Kidney (tissue), 14 donors: ENCODE data around the gene LUC7L. TPM values are rescaled to one million over a fixed set of nuclear protein-coding genes. Genes with fewer than 3 reads are reported as not detected.

Experiments
- DNase-seq, 5 donors: peaks; one replicate each; pipeline ENCODE4 v3.0.0-alpha.2; 2013 to 2020
- FAIRE-seq: peaks from 2 replicates; lab custom pipeline; 2012; peaks lifted over from hg19 to GRCh38; lab: Jason Lieb, UNC
- H3K27ac ChIP-seq, 2 donors: one replicate each; pipeline ENCODE4 v1.7.0; 2013; ENCODE audit warnings: low read depth in 2 of 2, low read length in 2 of 2, inconsistent platforms in 1 of 2
- H3K27me3 ChIP-seq: one replicate; pipeline ENCODE4 v1.7.1; 2013; ENCODE audit warnings: low read length, inconsistent platforms; ENCODE audit not compliant: control insufficient read depth, insufficient read depth
- H3K36me3 ChIP-seq, 3 donors: one replicate each; pipeline versions ENCODE4 v1.7.0 to v1.7.1; 2013; ENCODE audit warnings: low read length in 3 of 3, control low read depth in 1 of 3, inconsistent platforms in 1 of 3; ENCODE audit not compliant: insufficient read depth in 3 of 3, control insufficient read depth in 2 of 3
- H3K4me1 ChIP-seq, 3 donors: one replicate each; pipeline versions ENCODE4 v1.7.0 to v1.7.1; 2013; ENCODE audit warnings: low read length in 3 of 3, inconsistent platforms in 1 of 3, low read depth in 1 of 3; ENCODE audit not compliant: control insufficient read depth in 2 of 3, insufficient read depth in 2 of 3
- H3K4me3 ChIP-seq, 3 donors: one replicate each; pipeline versions ENCODE4 v1.7.0 to v1.8.1; 2013; ENCODE audit warnings: low read length in 3 of 3, control low read depth in 1 of 3, inconsistent platforms in 1 of 3
- H3K9ac ChIP-seq, 3 donors: one replicate each; pipeline versions ENCODE4 v1.7.0 to v1.7.1; 2013; ENCODE audit warnings: low read length in 3 of 3, control low read depth in 1 of 3, inconsistent platforms in 1 of 3
- H3K9me3 ChIP-seq, 3 donors: one replicate each; pipeline versions ENCODE4 v1.7.0 to v1.7.1; 2013; ENCODE audit warnings: low read length in 3 of 3, control low read depth in 1 of 3, inconsistent platforms in 1 of 3; ENCODE audit not compliant: control insufficient read depth in 2 of 3, insufficient read depth in 1 of 3
- intact Hi-C: fragments of 100-400 bp; cut with DNase I; formaldehyde crosslinking; loops from one replicate; pipeline ENCODE4 v1.11.1; 2022
- polyA plus RNA-seq: library from polyadenylated mRNA; stranded (reverse); fragments of 350-450 nt; fragmentation: Illumina TruSeq; extraction: RNeasy Lipid Tissue Mini Kit (QIAGEN cat#74804); gene quantifications from one replicate; pipeline ENCODE4 v1.2.3, GENCODE V29; 2014; ENCODE audit warnings: low read depth, low replicate concordance; ENCODE audit not compliant: insufficient read depth
- total RNA-seq: library from RNA; stranded (reverse); fragmentation: NEBNext Ultra II Directional; extraction: Animal tissue kit (Norgen Biotek cat#: 25700); gene quantifications from one replicate; pipeline ENCODE4 v1.2.1, GENCODE V29; 2021
- TF ChIP-seq, protein P1 (sequence below): IDR thresholded peaks from 3 replicates; pipeline ENCODE4 v1.5.1; 2012; ENCODE audit warnings: mild to moderate bottlenecking, moderate library complexity, borderline replicate concordance; ENCODE audit not compliant: insufficient read depth; ENCODE audit errors: extremely low read depth
- donor health status: control.
- donor health status: control.
- donor health status: control.
- donor health status: control.
- donor health status: control.
- donor health status: DM: yes; HTN: yes; CAD: no.
- donor health status: Normal renal cell carcinoma (clear cell type).

LUC7L gene
- total and polyA plus RNA-seq, 2 donors from 2014 or later: 56.3 to 72.0 TPM

DNA sequence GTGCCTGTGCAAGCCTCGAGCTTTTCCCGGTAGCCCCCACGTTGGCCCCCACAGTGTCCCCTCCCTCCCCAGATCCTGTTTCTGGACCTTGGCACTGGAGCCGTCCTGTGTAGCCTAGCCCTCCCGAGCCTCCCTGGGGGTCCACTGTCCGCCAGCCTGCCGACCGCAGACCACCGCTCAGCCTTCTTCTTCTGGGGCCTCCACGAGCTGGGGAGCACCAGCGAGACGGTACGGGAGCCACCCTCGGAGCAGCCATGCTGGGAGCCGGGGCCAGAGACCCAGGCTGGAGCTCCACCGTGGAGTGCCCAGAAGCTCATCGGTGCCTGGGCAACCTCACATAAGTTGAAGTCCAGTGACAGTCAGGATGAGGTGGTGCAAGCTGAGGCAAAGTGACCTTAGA lies 34.7 kb upstream of the LUC7L start:
- TF ChIP-seq, protein P1, sequence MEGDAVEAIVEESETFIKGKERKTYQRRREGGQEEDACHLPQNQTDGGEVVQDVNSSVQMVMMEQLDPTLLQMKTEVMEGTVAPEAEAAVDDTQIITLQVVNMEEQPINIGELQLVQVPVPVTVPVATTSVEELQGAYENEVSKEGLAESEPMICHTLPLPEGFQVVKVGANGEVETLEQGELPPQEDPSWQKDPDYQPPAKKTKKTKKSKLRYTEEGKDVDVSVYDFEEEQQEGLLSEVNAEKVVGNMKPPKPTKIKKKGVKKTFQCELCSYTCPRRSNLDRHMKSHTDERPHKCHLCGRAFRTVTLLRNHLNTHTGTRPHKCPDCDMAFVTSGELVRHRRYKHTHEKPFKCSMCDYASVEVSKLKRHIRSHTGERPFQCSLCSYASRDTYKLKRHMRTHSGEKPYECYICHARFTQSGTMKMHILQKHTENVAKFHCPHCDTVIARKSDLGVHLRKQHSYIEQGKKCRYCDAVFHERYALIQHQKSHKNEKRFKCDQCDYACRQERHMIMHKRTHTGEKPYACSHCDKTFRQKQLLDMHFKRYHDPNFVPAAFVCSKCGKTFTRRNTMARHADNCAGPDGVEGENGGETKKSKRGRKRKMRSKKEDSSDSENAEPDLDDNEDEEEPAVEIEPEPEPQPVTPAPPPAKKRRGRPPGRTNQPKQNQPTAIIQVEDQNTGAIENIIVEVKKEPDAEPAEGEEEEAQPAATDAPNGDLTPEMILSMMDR: no peak
- no peak overlapping the region for H3K4me3 ChIP-seq
- no peak overlapping the region for H3K27ac ChIP-seq
- H3K4me1 ChIP-seq: no peaks in the 10 kb centered on the region
- intact Hi-C loops: no loop called here
- peaks cover 0 to 30% (median 14%) of the 10 kb centered on the region in 3 donors for H3K36me3 ChIP-seq
- H3K9ac ChIP-seq: no peak overlapping the region
- FAIRE-seq: no peak
- H3K9me3 ChIP-seq: peaks cover 0 to 2% (median 0%) of the 10 kb centered on the region in 3 donors
- H3K27me3 ChIP-seq: no peaks in the 10 kb centered on the region
- DNase-seq: no peak

DNA sequence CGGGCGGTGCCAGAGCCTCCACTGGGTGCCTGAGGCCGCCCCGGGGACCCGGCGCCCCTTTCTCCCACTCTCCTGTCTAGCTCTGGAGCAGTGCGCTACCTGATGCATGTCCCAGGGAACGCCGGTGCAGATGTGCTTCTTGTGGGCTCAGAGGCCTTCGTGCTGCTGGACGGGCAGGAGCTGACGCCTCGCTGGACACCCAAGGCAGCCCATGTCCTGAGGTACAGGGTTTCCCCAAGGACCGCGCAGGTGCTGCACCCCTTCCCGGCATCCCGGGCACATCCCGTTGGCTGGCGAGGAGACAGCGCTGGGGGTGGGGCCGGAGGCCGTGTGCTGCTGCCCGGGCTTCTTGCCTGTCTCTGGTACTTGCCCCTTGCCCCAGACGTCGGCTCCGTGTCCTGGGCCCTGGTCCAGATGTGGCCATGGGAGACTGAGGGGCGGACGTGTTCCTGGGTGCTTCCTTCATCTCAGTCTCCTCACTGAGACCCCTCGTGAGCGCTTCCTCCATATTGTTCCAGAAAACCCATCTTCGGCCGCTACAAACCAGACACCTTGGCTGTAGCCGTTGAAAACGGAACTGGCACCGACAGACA lies 34.0 kb upstream of the LUC7L start:
- no peaks in the 10 kb centered on the region for H3K27me3 ChIP-seq
- no peak for FAIRE-seq
- peaks cover 0 to 30% (median 14%) of the 10 kb centered on the region in 3 donors for H3K36me3 ChIP-seq
- H3K4me3 ChIP-seq: no peak overlapping the region
- intact Hi-C loops: no loop called here
- no peaks in the 10 kb centered on the region for H3K4me1 ChIP-seq
- H3K9me3 ChIP-seq: peaks cover 0 to 2% (median 0%) of the 10 kb centered on the region in 3 donors
- TF ChIP-seq, protein P1: no peak
- DNase-seq: no peak
- H3K27ac ChIP-seq: no peak overlapping the region
- no peak overlapping the region for H3K9ac ChIP-seq

DNA sequence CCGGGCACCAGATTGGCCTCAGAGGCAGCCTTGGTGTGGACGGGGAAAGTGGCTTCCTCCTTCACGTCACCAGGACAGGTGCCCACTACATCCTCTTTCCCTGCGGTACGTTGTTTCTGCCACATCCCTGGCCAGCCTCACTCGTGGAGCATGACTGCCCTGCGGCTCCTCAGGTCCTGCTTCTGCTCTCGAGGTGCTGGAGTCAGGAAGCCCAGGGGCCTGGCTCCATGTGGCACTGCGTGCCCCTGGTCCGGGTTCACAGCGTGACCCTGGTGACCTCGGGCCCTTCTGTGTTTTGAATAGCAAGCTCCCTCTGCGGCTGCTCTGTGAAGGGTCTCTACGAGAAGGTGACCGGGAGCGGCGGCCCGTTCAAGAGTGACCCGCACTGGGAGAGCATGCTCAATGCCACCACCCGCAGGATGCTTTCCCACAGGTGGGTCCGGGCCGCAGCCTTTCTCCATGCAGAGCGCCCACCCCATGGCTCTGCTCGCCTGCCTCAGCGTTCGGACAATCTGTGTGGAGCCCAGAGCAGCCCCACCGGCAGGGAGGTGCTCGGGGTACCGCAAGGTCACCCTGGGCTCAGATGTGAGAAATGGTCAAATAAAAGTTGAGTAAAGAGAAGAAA lies 33.0 kb upstream of the LUC7L start:
- intact Hi-C loops: no loop called here
- H3K27ac ChIP-seq: no peak overlapping the region
- FAIRE-seq (no peak), DNase-seq (no peak)
- H3K27me3 ChIP-seq: no peaks in the 10 kb centered on the region
- H3K4me1 ChIP-seq: no peaks in the 10 kb centered on the region
- H3K4me3 ChIP-seq: no peak overlapping the region
- no peak overlapping the region for H3K9ac ChIP-seq
- TF ChIP-seq, protein P1: no peak
- peaks cover 0 to 30% (median 14%) of the 10 kb centered on the region in 3 donors for H3K36me3 ChIP-seq
- no peaks in the 10 kb centered on the region for H3K9me3 ChIP-seq
